ENCODE measurements around the gene CDH16.
A peak's percentile ranks its signal among the peaks of the same experiment; 100 is the strongest.

CDH16 gene

GRCh38 chr16:66894948-66895688, 23.6 kb downstream of the CDH16 start:
- peak; percentile 56 for DNase-seq (ENCODE audit: low read depth)

GRCh38 chr16:66894055-66894454, 24.6 kb downstream of the CDH16 start:
- no peak for DNase-seq (ENCODE audit: low read depth)

- DNase-seq (ENCODE audit: low read depth): no peak
Observed at GRCh38 chr16:66891797-66892196, 26.9 kb downstream of the CDH16 start.

GRCh38 chr16:66891360-66891759, 27.3 kb downstream of the CDH16 start:
- DNase-seq (ENCODE audit: low read depth): no peak

GRCh38 chr16:66890799-66891198, 27.9 kb downstream of the CDH16 start:
- DNase-seq (ENCODE audit: low read depth): no peak

- no peak for DNase-seq (ENCODE audit: low read depth)
Observed at GRCh38 chr16:66889622-66890021, 29.1 kb downstream of the CDH16 start.

- no peak for DNase-seq (ENCODE audit: low read depth)
Observed at GRCh38 chr16:66888647-66889615, 29.8 kb downstream of the CDH16 start.

- DNase-seq (ENCODE audit: low read depth): no peak
Observed at GRCh38 chr16:66886914-66887313, 31.8 kb downstream of the CDH16 start.

- no peak for DNase-seq (ENCODE audit: low read depth)
Observed at GRCh38 chr16:66886321-66886720, 32.4 kb downstream of the CDH16 start.

- no peak for DNase-seq (ENCODE audit: low read depth)
Observed at GRCh38 chr16:66885491-66885890, 33.2 kb downstream of the CDH16 start.

GRCh38 chr16:66882702-66883101, 36.0 kb downstream of the CDH16 start:
- DNase-seq (ENCODE audit: low read depth): no peak

- no peak for DNase-seq (ENCODE audit: low read depth)
Observed at GRCh38 chr16:66881964-66882508, 36.6 kb downstream of the CDH16 start.

- no peak for DNase-seq (ENCODE audit: low read depth)
Observed at GRCh38 chr16:66881560-66881959, 37.1 kb downstream of the CDH16 start.

- no peak for DNase-seq (ENCODE audit: low read depth)
Observed at GRCh38 chr16:66881014-66881417, 37.7 kb downstream of the CDH16 start.

- peak; percentile 90 for DNase-seq (ENCODE audit: low read depth)
Observed at GRCh38 chr16:66880288-66881013, 38.2 kb downstream of the CDH16 start, which contains the start of gene PDP2. Gene PDP2 (plus strand): TSS chr16:66880515. CDS start chr16:66884285, 3,770 bp downstream.

- no peak for DNase-seq (ENCODE audit: low read depth)
Observed at GRCh38 chr16:66878067-66878466, 40.6 kb downstream of the CDH16 start.

GRCh38 chr16:66874079-66874775, 44.5 kb downstream of the CDH16 start:
- no peak for DNase-seq (ENCODE audit: low read depth)

- DNase-seq (ENCODE audit: low read depth): no peak
Observed at GRCh38 chr16:66873685-66874055, 45.0 kb downstream of the CDH16 start.

- DNase-seq (ENCODE audit: low read depth): peak; percentile 100
Observed at GRCh38 chr16:66872943-66873684, 45.6 kb downstream of the CDH16 start.

- no peak for DNase-seq (ENCODE audit: low read depth)
Observed at GRCh38 chr16:66872559-66872942, 46.1 kb downstream of the CDH16 start.

GRCh38 chr16:66871840-66872239, 46.8 kb downstream of the CDH16 start:
- DNase-seq (ENCODE audit: low read depth): no peak

All from HS-27A (cell line).